ENCODE data around the gene TAF13. TPM values are rescaled to one million over a fixed set of nuclear protein-coding genes. Genes with fewer than 3 reads are reported as not detected.

TAF13 gene
- total and polyA plus RNA-seq, 8 donors = 7.2 to 18.8 (median 11.9) TPM

DNA sequence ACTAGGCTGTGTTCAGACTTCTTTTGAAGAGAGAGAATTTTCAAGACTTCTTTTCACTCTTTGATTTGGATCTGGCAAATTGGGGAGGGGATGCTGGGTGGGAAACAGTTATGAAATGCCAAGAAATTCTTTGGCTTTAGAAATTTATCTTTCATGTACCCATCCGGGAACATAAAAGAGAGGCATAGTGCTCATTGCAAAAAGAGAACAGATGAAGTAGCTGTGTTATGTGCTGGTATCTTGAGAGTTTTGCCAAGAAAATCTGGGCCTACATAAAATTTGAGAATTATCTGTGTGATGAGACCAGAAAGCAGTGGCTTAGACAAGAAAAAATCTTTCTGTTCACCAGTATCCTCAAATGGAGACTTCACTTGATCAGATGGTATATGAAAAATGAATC, 19.1 kb upstream of the TAF13 start:
- 84 to 89% methylated on average over 1 of the region's 1 CpG for WGBS, 2 donors
- DNase-seq (no peak), ATAC-seq (no peak), FAIRE-seq (no peak)
- Histone ChIP-seq H3K9me3 (no peaks in the 10 kb centered on the region), H3K27me3 (no peaks in the 10 kb centered on the region), H3K4me3 (no peak overlapping the region), H3K27ac (no peak overlapping the region), H3K4me1 (peaks cover 9 to 14% (median 13%) of the 10 kb centered on the region in 3 donors), H3K36me3 (no peaks in the 10 kb centered on the region)
- intact Hi-C loops (cut with DNase I) = loop anchor here in 1 of 3 donors (5.0 kb wide), 1 partner anchor 97 kb away; no protein-coding TSS in a partner anchor
- no peak for TF ChIP-seq CTCF (IDR thresholded peaks at IDR 0.05)

DNA sequence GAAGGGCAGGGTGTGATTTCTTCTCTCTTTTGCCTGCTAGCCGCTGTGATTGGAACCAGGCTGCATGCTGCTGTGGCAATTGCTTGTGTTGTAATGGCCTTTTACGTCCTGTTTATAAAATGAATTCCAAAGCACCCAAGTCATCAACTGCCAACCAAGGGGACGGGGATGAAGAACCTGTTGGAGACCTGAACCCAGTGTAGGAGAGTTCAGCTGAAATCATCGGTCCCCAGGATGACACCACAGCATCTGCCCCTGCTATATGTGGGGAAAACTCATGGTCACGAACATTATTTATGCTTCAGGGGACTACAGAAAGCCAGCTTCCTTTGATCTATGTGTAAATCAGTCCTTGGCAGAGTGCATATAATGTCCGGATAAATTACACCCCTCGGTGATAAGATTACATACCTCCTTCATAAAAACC, 18.6 kb upstream of the TAF13 start:
- no peak for FAIRE-seq
- WGBS, 2 donors = 70 to 81% methylated on average over 7 of the region's 7 CpGs

GRCh38 chr1:109091839-109092193, 16.0 kb upstream of the TAF13 start:
- ATAC-seq = peak in 1 of 4 donors; percentile 15
- Histone ChIP-seq H3K4me3 (peak overlapping the region in 3 of 4 donors; percentile 55 to 85 (median 82)), H3K36me3 (no peaks in the 10 kb centered on the region), H3K27ac (peak overlapping the region in 2 of 4 donors; percentile 98), H3K4me1 (peaks cover 9 to 15% (median 14%) of the 10 kb centered on the region in 3 donors), H3K27me3 (no peaks in the 10 kb centered on the region), H3K9me3 (no peaks in the 10 kb centered on the region)
- intact Hi-C loops (cut with DNase I) = no loop called here
- 0% methylated on average over 1 of the region's 1 CpG for WGBS, 2 donors
- no peak for DNase-seq
- TF ChIP-seq CTCF (IDR thresholded peaks at IDR 0.05) = no peak
- FAIRE-seq = no peak

More for the DNA sequence above, 18.6 kb upstream of the TAF13 start:
- no peaks in the 10 kb centered on the region for H3K27me3 ChIP-seq
- H3K27ac ChIP-seq = no peak overlapping the region
- H3K36me3 ChIP-seq = no peaks in the 10 kb centered on the region
- TF ChIP-seq CTCF (IDR thresholded peaks at IDR 0.05) = no peak
- DNase-seq (no peak), ATAC-seq (no peak)
- intact Hi-C loops (cut with DNase I) = no loop called here
- no peaks in the 10 kb centered on the region for H3K9me3 ChIP-seq
- no peak overlapping the region for H3K4me3 ChIP-seq
- H3K4me1 ChIP-seq = peaks cover 9 to 15% (median 14%) of the 10 kb centered on the region in 3 donors

GRCh38 chr1:109091078-109091838, 15.5 kb upstream of the TAF13 start:
- Histone ChIP-seq H3K27ac (peak overlapping the region; percentile 86 to 98 (median 93)), H3K4me1 (peaks cover 9 to 15% (median 14%) of the 10 kb centered on the region in 3 donors), H3K9me3 (no peaks in the 10 kb centered on the region), H3K4me3 (peak overlapping the region; percentile 55 to 85 (median 82)), H3K27me3 (no peaks in the 10 kb centered on the region), H3K36me3 (no peaks in the 10 kb centered on the region)
- intact Hi-C loops (cut with DNase I) = no loop called here
- no peak for TF ChIP-seq CTCF (IDR thresholded peaks at IDR 0.05)
- no peak for FAIRE-seq
- 1% methylated on average over 13 of the region's 13 CpGs for WGBS, 2 donors
- ATAC-seq = peak; percentile 35 to 81 (median 58)
- no peak for DNase-seq
